D341Med (cell line): Measurements from ENCODE around the gene IL9R.
"Not testable (repeated sequence)": the region's sequence is repeated elsewhere in the genome, so short reads cannot be mapped to it uniquely, and the experiment has no call there.

ENCODE experiments used
- DNase-seq: peaks from one replicate; pipeline ENCODE4 v3.0.0; 2012; ENCODE audit warnings: low spot score

IL9R gene

GRCh38 chrX:155997436-155997835 lies at the start of gene IL9R:
Gene IL9R, plus strand, starts transcription at chrX:155997696. Its CDS starts 64 bp downstream, at chrX:155997760.
- DNase-seq = no peak

GRCh38 chrX:155949098-155949497 lies 48.4 kb upstream of the IL9R start:
- no peak for DNase-seq

GRCh38 chrX:155951237-155951789 lies 46.2 kb upstream of the IL9R start:
- DNase-seq = no peak

GRCh38 chrX:155953055-155953454 lies 44.4 kb upstream of the IL9R start:
- DNase-seq = no peak

- DNase-seq = no peak
These were observed 42.7 kb upstream of the IL9R start for GRCh38 chrX:155954793-155955192.

GRCh38 chrX:155956099-155956498 lies 41.4 kb upstream of the IL9R start:
- DNase-seq = no peak

GRCh38 chrX:155956649-155957048 lies 40.8 kb upstream of the IL9R start:
- no peak for DNase-seq

GRCh38 chrX:155957843-155958242 lies 39.7 kb upstream of the IL9R start:
- no peak for DNase-seq

- no peak for DNase-seq
These were observed 38.4 kb upstream of the IL9R start for GRCh38 chrX:155959018-155959587.

GRCh38 chrX:155962906-155963305 lies 34.6 kb upstream of the IL9R start:
- no peak for DNase-seq

GRCh38 chrX:155966876-155967275 lies 30.6 kb upstream of the IL9R start:
- DNase-seq = peak; percentile 68

- no peak for DNase-seq
These were observed 29.7 kb upstream of the IL9R start for GRCh38 chrX:155967653-155968325.

GRCh38 chrX:155968326-155968661 lies 29.2 kb upstream of the IL9R start:
- no peak for DNase-seq

GRCh38 chrX:155968791-155969190 lies 28.7 kb upstream of the IL9R start:
- DNase-seq = no peak

GRCh38 chrX:155971658-155972057 lies 25.8 kb upstream of the IL9R start:
- DNase-seq = not testable (repeated sequence)

GRCh38 chrX:155972241-155972640 lies 25.3 kb upstream of the IL9R start:
- DNase-seq = not testable (repeated sequence)

- no peak for DNase-seq
These were observed 14.2 kb upstream of the IL9R start for GRCh38 chrX:155983326-155983725.

- no peak for DNase-seq
These were observed 12.3 kb upstream of the IL9R start for GRCh38 chrX:155985208-155985607.

- not testable (repeated sequence) for DNase-seq
These were observed 10.5 kb upstream of the IL9R start for GRCh38 chrX:155986995-155987394.

GRCh38 chrX:155988859-155989258 lies 8.6 kb upstream of the IL9R start:
- no peak for DNase-seq

- no peak for DNase-seq
These were observed 4.1 kb upstream of the IL9R start for GRCh38 chrX:155993421-155993820.

GRCh38 chrX:155995321-155995875 lies 2.1 kb upstream of the IL9R start:
- no peak for DNase-seq

- DNase-seq = no peak
These were observed 620 bp downstream of the IL9R start for GRCh38 chrX:155998116-155998515.
